Measurements from ENCODE around the gene SLC5A9. TPM values are rescaled to one million over a fixed set of nuclear protein-coding genes. Genes with fewer than 3 reads are reported as not detected.
"Not testable (repeated sequence)": the region's sequence is repeated elsewhere in the genome, so short reads cannot be mapped to it uniquely, and the experiment has no call there.

Gene SLC5A9
- total RNA-seq, 2 donors from 2014 or later, result not detected

DNA sequence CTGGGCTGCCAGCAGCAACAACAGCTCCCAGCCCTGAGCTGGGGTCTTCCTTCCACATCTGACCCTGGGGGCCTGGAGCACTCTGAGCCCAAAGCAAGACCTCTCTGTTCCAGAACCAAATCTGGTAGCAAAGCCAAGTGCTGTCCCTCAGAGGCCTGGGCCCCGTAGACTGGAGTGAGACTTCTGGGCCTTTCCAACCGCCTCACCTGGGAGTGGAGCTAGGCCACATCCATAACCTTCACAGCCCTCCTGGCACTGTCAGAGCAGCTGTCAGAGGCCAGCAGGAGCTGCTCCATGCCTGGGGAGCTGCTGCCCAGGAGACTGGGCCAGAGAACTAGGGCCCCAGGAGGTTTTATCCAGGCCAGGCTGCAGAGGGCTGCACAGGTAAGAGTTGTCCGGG lies 15.4 kb upstream of the SLC5A9 start:
- no peak overlapping the region for H3K27ac ChIP-seq
- no peak overlapping the region for H3K4me3 ChIP-seq
- H3K4me1 ChIP-seq, result no peaks in the 10 kb centered on the region
- TF ChIP-seq, protein P1, sequence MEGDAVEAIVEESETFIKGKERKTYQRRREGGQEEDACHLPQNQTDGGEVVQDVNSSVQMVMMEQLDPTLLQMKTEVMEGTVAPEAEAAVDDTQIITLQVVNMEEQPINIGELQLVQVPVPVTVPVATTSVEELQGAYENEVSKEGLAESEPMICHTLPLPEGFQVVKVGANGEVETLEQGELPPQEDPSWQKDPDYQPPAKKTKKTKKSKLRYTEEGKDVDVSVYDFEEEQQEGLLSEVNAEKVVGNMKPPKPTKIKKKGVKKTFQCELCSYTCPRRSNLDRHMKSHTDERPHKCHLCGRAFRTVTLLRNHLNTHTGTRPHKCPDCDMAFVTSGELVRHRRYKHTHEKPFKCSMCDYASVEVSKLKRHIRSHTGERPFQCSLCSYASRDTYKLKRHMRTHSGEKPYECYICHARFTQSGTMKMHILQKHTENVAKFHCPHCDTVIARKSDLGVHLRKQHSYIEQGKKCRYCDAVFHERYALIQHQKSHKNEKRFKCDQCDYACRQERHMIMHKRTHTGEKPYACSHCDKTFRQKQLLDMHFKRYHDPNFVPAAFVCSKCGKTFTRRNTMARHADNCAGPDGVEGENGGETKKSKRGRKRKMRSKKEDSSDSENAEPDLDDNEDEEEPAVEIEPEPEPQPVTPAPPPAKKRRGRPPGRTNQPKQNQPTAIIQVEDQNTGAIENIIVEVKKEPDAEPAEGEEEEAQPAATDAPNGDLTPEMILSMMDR (IDR thresholded peaks at IDR 0.05), result no peak
- no peaks in the 10 kb centered on the region for H3K36me3 ChIP-seq
- no peak for DNase-seq (ENCODE audit: low spot score)
- no peaks in the 10 kb centered on the region for H3K27me3 ChIP-seq
- H3K9me3 ChIP-seq, result no peaks in the 10 kb centered on the region

GRCh38 chr1:48207536-48208075 lies 14.9 kb upstream of the SLC5A9 start:
- TF ChIP-seq, protein P1 (IDR thresholded peaks at IDR 0.05), result no peak
- Histone ChIP-seq H3K4me3 (no peak overlapping the region), H3K27me3 (no peaks in the 10 kb centered on the region), H3K27ac (no peak overlapping the region), H3K9me3 (no peaks in the 10 kb centered on the region), H3K36me3 (no peaks in the 10 kb centered on the region), H3K4me1 (no peaks in the 10 kb centered on the region)
- no peak for DNase-seq (ENCODE audit: low spot score)

DNA sequence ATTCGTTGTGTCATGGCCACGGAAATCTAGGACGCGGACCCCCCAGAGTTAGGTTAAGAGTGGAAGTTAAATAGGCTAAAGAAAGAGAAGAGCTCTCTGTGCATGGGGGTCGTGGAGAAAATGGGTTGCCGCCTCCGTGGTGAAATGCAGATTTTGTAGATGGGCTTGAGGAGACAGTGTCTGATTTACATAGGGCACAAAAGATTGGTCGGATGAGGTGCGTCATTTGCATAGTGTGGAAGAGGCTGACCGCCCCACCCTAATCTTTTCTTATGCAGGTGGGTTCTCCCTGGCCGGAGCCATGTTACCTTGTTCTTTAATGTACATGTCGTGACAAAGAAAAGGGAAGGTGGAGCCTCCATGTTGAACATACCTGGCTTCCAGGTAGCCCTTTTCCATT lies 14.3 kb upstream of the SLC5A9 start:
- H3K4me3 ChIP-seq, result no peak overlapping the region
- DNase-seq (ENCODE audit: low spot score), result no peak
- H3K36me3 ChIP-seq, result no peaks in the 10 kb centered on the region
- H3K27ac ChIP-seq, result no peak overlapping the region
- TF ChIP-seq, protein P1 (IDR thresholded peaks at IDR 0.05), result no peak
- no peaks in the 10 kb centered on the region for H3K4me1 ChIP-seq
- H3K9me3 ChIP-seq, result no peaks in the 10 kb centered on the region
- no peaks in the 10 kb centered on the region for H3K27me3 ChIP-seq

- Histone ChIP-seq H3K9me3 (no peaks in the 10 kb centered on the region), H3K36me3 (no peaks in the 10 kb centered on the region), H3K4me1 (no peaks in the 10 kb centered on the region), H3K27me3 (no peaks in the 10 kb centered on the region), H3K4me3 (no peak overlapping the region), H3K27ac (no peak overlapping the region)
- DNase-seq (ENCODE audit: low spot score), result no peak
- TF ChIP-seq, protein P1 (IDR thresholded peaks at IDR 0.05), result no peak
Measured at GRCh38 chr1:48208652-48209051, 13.9 kb upstream of the SLC5A9 start.

GRCh38 chr1:48213462-48213861 lies 9.1 kb upstream of the SLC5A9 start:
- DNase-seq (ENCODE audit: low spot score); H3K36me3 ChIP-seq; H3K27ac ChIP-seq; H3K4me3 ChIP-seq; H3K9me3 ChIP-seq; H3K27me3 ChIP-seq: not testable (repeated sequence)
- peaks cover 0 to 12% of the 10 kb centered on the region in 2 donors for H3K4me1 ChIP-seq

DNA sequence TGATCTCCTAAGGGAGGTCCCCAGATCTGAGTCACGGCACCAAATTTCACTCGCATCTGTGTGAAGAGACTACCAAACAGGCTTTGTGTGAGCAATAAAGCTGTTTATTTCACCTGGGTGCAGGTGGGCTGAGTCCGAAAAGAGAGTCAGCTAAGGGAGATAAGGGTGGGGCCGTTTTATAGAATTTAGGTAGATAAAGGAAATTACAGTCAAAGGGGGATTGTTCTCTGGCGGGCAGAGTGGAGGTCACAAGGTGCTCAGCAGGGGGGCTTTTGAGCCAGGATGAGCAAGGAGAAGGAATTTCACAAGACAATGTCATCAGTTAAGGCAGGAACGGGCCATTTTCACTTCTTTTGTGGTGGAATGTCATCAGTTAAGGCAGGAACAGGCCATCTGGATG lies 8.2 kb upstream of the SLC5A9 start:
- peaks cover 0 to 12% of the 10 kb centered on the region in 2 donors for H3K4me1 ChIP-seq
- H3K9me3 ChIP-seq; H3K36me3 ChIP-seq; H3K4me3 ChIP-seq; H3K27ac ChIP-seq; H3K27me3 ChIP-seq; DNase-seq (ENCODE audit: low spot score): not testable (repeated sequence)

DNA sequence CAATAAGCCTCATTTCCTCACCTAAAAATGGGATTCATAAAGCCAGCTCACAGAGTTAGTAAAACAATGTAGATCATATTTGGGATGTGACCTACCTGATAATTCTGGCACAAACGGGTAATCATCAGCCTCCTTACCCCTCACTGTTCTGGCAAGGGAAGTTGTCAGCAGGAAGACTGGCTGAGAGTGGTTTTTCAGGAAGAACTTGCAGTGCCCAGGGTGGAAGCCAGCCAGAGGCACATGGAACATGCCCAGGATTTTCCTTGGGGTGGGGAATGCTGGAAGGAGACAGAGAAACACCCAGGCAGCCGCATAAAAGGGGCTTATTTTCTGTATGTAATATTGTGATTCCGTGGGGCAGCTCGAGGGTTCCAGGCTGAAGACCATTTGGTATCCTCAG lies 7.7 kb upstream of the SLC5A9 start:
- Histone ChIP-seq H3K27me3 (no peaks in the 10 kb centered on the region), H3K4me1 (peaks cover 0 to 12% of the 10 kb centered on the region in 2 donors), H3K4me3 (no peak overlapping the region), H3K9me3 (no peaks in the 10 kb centered on the region), H3K27ac (no peak overlapping the region), H3K36me3 (no peaks in the 10 kb centered on the region)
- DNase-seq (ENCODE audit: low spot score), result no peak
- TF ChIP-seq, protein P1 (IDR thresholded peaks at IDR 0.05), result no peak

Measured in right atrium auricular region (tissue), 2 donors.